D721Med (cell line): Measurements from ENCODE around the gene HEXIM1.

Source experiments
- DNase-seq: peaks from one replicate; pipeline ENCODE4 v3.0.0; 2011; ENCODE audit warnings: low spot score; ENCODE audit not compliant: insufficient read length
- FAIRE-seq: peaks from 2 replicates; lab custom pipeline; 2011; peaks lifted over from hg19 to GRCh38; lab: Jason Lieb, UNC
- TF ChIP-seq, protein P1 (sequence below): IDR thresholded peaks from 2 replicates; pipeline ENCODE4 v1.5.1; 2012; ENCODE audit warnings: mild to moderate bottlenecking, control low read depth; ENCODE audit not compliant: insufficient read depth; ENCODE audit errors: missing control alignments

HEXIM1 gene

DNA sequence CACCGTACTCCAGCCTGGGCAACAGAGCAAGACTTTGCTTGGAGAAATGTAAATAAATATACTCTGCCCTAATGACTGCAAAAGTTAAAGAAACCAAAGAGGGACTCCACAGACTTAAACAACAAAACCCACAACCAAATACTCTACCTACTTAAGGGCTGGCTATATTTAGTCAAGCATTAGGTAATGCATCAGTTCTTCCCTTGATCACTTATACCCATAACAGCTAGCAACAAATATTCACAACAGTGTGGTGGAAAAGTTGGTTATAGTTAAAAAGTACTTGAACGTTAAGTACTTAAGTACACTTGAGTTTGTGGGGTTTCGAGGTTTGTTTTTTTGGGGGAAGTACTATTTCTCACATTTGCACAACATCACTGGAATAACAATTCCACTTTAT lies 8.0 kb downstream of the HEXIM1 start:
- TF ChIP-seq, protein P1, sequence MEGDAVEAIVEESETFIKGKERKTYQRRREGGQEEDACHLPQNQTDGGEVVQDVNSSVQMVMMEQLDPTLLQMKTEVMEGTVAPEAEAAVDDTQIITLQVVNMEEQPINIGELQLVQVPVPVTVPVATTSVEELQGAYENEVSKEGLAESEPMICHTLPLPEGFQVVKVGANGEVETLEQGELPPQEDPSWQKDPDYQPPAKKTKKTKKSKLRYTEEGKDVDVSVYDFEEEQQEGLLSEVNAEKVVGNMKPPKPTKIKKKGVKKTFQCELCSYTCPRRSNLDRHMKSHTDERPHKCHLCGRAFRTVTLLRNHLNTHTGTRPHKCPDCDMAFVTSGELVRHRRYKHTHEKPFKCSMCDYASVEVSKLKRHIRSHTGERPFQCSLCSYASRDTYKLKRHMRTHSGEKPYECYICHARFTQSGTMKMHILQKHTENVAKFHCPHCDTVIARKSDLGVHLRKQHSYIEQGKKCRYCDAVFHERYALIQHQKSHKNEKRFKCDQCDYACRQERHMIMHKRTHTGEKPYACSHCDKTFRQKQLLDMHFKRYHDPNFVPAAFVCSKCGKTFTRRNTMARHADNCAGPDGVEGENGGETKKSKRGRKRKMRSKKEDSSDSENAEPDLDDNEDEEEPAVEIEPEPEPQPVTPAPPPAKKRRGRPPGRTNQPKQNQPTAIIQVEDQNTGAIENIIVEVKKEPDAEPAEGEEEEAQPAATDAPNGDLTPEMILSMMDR = no peak
- FAIRE-seq (no peak), DNase-seq (no peak)

DNA sequence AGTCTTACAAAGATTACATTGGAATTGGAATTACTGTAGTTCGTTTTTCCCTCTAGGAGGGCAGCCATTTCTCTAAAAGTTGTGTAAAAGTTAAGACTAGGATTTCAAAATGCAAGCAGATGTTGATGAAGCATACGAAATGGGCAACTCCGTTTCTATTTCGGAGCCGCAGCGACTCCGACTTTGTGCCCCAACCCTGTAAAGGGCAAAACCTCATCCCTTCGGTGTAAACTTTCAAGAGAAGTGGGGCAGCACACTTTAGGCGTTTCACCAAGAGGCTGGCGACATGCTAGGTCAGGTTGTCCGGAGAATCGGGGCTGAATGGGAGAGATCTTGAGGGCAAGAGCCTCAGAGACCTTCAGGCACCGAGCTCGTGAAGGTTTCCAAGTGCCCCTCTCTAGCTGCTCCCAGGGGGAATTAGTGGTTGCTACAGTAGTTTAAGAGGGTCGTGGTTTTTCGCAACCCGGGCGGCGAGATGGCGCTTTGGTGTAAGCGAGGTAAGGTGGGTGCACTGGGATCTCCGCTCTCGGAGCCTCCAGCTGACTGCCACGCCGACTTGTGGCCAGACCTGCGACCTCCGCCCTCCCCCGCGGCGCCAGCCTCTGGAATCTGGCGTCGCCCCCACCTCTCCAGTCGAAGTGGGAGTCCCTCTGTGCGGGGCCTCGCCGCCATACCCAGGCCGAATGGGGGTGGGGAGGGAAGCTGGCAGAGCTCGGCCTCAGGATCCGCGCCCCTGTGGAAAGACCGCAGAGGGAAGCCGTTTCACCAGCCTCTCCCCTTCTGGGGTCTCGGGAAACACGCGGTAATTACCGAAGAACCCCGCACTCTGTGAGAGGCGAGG lies 12.4 kb downstream of the HEXIM1 start:
- FAIRE-seq (no peak), DNase-seq (no peak)
- TF ChIP-seq, protein P1 = peak; percentile 32

DNA sequence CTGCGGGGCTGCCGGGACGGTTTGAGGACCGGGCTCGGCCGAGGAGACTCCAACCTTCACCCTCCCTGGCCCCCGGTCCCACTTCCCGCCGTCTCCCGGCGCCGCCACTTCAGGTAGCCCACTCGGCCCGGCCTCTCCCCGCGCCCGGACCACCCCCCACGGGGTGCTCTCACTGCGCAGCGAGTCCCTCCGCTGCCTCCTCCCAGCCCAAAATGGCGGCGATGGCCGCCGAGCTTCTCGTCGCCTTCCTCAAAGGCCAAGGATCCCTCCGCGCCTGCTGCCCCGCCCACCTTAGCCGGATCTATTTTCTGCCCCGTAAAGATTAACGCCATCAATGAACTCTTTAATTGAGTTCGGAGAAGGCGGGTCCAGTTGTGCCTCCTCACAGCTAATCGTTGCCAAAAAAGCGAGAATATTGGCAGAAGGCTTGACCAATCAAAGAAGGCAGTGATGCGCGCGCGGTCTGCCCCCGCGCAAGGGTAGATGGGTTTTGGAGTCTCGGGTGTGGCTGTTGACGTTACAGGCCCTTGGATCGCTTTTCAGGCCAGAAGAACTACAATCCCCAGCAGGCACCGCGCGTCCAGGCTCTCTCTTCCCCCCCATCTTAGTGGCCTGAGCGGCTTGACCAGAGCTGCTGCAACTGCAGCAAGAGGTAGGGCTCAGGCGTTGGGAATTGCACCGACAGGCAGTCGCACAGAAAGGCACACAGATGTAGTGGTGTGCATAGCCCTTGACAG lies 13.2 kb downstream of the HEXIM1 start, which contains the start of gene HEXIM2:
Gene HEXIM2 (plus strand): TSS at position 588 of the 737 bp plus-strand sequence. CDS start 919 bp downstream, outside the sequence.
- DNase-seq (peak; percentile 90), FAIRE-seq (no peak)
- TF ChIP-seq, protein P1 = no peak

DNA sequence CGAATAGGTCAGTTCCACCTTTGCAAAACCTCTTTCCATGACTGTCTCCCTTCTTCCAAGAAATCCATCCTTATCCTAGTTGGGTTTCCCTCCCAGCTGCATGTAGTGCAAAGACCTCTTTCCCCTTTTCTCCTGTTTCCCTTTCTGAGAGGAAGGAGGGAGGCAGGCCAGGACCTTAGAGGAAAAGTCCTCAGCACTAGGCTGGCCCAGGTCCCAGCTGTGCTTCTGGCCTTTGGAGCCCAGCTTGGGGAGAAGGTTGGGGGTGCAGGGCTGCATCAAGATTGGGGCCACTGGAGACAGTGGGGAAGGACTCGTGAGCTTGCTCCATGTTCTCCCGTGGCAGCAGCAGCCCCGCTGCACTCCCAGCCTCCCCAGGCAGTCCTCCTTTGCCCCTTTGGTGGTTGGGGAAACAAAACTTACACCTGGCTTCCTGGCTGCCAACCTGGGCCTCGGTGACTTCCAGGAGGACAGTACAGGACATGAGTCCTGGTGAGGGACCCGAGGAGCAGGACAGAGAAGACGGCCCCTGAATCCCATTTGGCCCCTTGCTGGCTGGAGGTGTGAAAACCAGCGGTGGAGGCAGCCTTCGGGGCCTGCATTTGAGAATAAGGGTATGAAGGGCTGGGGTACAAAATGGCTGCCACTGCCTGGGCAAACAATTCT lies 13.9 kb downstream of the HEXIM1 start:
- no peak for FAIRE-seq

DNA sequence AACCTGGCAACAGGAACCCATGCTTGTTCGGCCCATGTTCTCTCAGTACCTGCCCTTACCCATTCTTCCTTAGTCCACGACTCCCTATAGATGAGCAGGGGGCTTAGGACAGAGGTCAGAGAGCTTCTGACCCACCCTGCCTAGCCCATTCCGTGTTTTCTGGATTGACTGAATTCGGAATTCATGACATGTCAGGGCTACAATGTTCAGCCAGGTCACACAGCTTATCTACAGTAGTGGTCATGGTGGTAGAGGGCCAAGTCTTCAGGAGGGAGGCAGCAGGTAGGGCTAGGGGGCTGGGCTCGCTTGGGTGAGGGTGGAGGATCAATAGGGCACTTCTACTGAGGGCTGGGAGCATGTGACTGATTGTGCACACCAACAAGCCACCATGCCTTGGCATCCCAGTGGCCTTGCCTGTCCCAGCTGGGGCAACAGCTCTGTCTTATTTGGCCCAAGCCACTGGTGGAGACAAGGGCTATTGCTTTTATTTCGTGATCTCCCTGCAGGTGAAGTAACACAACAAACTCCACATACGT lies 16.5 kb downstream of the HEXIM1 start:
- DNase-seq = no peak
- no peak for FAIRE-seq

More for the DNA sequence above, 13.9 kb downstream of the HEXIM1 start:
- TF ChIP-seq, protein P1 = no peak
- no peak for DNase-seq

DNA sequence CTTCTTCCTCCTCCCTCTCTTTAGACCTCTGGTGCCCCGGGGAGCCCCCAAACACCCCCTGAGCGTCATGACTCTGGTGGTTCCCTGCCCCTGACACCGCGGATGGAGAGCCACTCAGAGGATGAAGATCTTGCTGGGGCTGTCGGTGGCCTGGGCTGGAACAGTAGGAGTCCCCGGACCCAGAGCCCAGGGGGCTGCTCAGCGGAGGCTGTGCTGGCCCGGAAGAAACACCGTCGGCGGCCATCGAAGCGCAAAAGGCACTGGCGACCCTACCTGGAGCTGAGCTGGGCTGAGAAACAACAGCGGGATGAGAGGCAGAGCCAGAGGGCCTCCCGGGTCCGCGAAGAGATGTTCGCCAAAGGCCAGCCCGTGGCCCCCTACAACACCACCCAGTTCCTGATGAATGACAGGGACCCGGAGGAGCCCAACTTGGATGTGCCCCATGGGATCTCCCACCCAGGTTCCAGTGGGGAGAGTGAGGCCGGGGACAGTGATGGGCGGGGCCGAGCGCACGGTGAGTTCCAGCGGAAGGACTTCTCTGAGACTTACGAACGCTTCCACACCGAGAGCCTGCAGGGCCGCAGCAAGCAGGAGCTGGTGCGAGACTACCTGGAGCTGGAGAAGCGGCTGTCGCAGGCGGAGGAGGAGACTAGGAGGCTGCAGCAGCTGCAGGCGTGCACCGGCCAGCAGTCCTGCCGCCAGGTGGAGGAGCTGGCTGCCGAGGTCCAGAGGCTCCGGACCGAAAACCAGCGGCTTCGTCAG lies 20.9 kb downstream of the HEXIM1 start:
- DNase-seq = no peak
- FAIRE-seq = no peak
- TF ChIP-seq, protein P1 = no peak

More for the DNA sequence above, 16.5 kb downstream of the HEXIM1 start:
- TF ChIP-seq, protein P1 = no peak
